Activated CD8-positive, alpha-beta memory T cell treated with anti-CD3 and anti-CD28 coated beads for 36 hours (primary cell): Measurements from ENCODE around the gene OR4D2. TPM values are rescaled to one million over a fixed set of nuclear protein-coding genes. Genes with fewer than 3 reads are reported as not detected.
"Not testable (repeated sequence)": the region's sequence is repeated elsewhere in the genome, so short reads cannot be mapped to it uniquely, and the experiment has no call there.

ENCODE experiments used
- CTCF ChIA-PET: fragments of 350-600 bp; sonication (Branson Sonifier 250); formaldehyde crosslinking; loops from one replicate; lab custom pipeline; 2021; ENCODE audit warnings: antibody characterized with exemption; lab: Charles Lee
- POLR2A ChIA-PET: fragments of 350-600 bp; sonication (Branson Sonifier 250); formaldehyde crosslinking; loops from one replicate; lab custom pipeline; 2021; ENCODE audit warnings: antibody characterized with exemption; lab: Charles Lee
- total RNA-seq, 2 experiments: library from RNA; stranded (reverse); gene quantifications; one replicate each; pipeline ENCODE4 v1.2.3, GENCODE V29; 2021

OR4D2 gene
- not detected for total RNA-seq

GRCh38 chr17:58166682-58167081, at the start of gene OR4D2:
OR4D2 (plus strand) TSS chr17:58166982; CDS start chr17:58169656, 2,674 bp downstream.
- CTCF ChIA-PET = no interaction called here
- POLR2A ChIA-PET = no interaction called here

- CTCF ChIA-PET = no interaction called here
- POLR2A ChIA-PET = no interaction called here
Measured at GRCh38 chr17:58117382-58117781, 49.4 kb upstream of the OR4D2 start.

DNA sequence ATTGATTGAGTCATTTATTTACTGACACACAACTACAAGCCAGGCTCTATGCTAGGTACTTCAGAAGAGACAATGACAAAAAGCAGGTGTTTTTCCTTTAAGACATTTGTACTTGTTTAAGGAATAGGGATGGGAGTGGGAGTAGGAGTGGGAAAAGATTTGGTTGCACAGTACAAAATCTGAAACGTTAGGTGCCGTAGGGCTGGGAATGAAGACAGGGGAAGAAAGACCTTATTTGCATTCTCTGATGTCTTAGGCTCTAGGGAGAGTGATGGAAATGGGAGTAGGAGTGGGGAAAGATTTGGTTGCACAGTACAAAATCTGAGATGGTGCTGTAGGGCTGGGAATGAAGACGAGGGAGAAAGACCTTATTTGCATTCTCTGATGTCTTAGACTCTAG, 47.3 kb upstream of the OR4D2 start:
- POLR2A ChIA-PET = no interaction called here
- CTCF ChIA-PET = interaction anchor here (1.1 kb wide), 1 partner anchor 10 kb away, joined by 3 read pairs; no protein-coding TSS in a partner anchor

- ChIA-PET POLR2A (no interaction called here), CTCF (interaction anchor here (1.1 to 1.3 kb wide), 2 partner anchors 10 to 19 kb away, joined by 3 read pairs; no protein-coding TSS in a partner anchor)
Measured at GRCh38 chr17:58120195-58120822, 46.5 kb upstream of the OR4D2 start.

GRCh38 chr17:58121925-58122324, 44.9 kb upstream of the OR4D2 start:
- CTCF ChIA-PET = interaction anchor here (0.6 to 1.5 kb wide), 3 partner anchors 21 to 304 kb away, joined by 3 to 6 read pairs (median 3); no protein-coding TSS in a partner anchor

DNA sequence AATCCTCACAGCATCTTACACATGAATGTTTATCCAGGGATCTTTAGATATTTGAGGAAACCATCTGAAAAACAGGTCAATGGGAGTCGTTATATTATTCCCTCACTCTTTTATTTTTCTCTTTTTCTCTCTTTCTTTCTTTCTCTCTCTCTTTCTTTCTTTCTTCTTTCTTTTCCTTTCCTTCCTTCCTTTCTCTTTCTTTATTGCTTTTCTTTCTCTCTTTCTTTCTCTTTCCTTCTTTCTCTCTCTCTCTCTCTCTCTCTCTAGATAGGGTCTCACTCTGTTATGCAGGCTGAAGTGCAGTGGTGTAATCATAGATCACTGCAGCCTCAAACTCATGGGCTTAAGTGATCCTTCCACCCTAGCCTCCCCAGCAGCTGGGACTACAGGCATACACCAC, 38.9 kb upstream of the OR4D2 start:
- CTCF ChIA-PET = no interaction called here
- POLR2A ChIA-PET = no interaction called here

More at GRCh38 chr17:58121925-58122324, 44.9 kb upstream of the OR4D2 start:
- POLR2A ChIA-PET = no interaction called here

- POLR2A ChIA-PET, CTCF ChIA-PET: not testable (repeated sequence)
Measured at GRCh38 chr17:58132697-58133096, 34.1 kb upstream of the OR4D2 start.

GRCh38 chr17:58136669-58137279, 30.0 kb upstream of the OR4D2 start:
- ChIA-PET POLR2A (no interaction called here), CTCF (no interaction called here)

DNA sequence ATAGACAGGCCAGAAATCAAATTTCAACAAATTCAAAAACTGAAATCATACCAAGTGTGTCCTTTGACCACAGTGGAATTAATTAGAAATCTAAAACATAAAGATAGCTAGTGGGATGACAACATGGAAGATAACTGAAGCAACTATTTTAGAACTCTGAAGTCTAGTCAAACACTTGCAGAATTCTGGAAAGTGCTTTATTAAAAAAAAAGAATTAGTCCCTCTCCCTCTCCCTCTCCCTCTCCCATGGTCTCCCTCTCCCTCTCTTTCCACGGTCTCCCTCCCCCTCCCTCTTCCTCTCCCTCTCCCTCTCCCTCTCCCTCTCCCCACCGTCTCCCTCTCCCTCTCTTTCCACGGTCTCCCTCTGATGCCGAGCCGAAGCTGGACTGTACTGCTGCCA, 25.3 kb upstream of the OR4D2 start:
- CTCF ChIA-PET = no interaction called here

DNA sequence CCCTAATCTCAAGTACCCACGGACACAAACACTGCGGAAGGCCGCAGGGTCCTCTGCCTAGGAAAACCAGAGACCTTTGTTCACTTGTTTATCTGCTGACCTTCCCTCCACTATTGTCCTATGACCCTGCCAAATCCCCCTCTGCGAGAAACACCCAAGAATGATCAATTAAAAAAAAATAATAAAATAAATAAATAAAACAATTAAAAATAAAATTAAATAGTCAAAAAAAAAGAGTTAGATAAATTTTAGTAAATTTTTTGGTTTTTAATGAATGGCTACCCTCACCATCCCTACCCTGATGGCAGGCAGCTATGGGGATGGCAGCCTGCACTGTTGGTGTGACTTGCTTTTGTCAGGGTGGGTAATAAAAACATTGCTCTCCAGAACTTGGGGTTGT, 23.4 kb upstream of the OR4D2 start:
- CTCF ChIA-PET, POLR2A ChIA-PET: not testable (repeated sequence)

More for the DNA sequence above, 25.3 kb upstream of the OR4D2 start:
- POLR2A ChIA-PET = no interaction called here

GRCh38 chr17:58144801-58145200, 22.0 kb upstream of the OR4D2 start:
- ChIA-PET CTCF (no interaction called here), POLR2A (no interaction called here)

- POLR2A ChIA-PET = no interaction called here
- CTCF ChIA-PET = interaction anchor here (0.6 kb wide), 1 partner anchor 1103 kb away, joined by 4 read pairs; no protein-coding TSS in a partner anchor
Measured at GRCh38 chr17:58147930-58148434, 18.8 kb upstream of the OR4D2 start, which contains the start of gene OR4D1. OR4D1 (plus strand) TSS chr17:58148384; CDS start chr17:58155154, 6,770 bp downstream.

- CTCF ChIA-PET = interaction anchor here (0.6 kb wide), 1 partner anchor 1102 kb away, joined by 4 read pairs; no protein-coding TSS in a partner anchor
- POLR2A ChIA-PET = no interaction called here
Measured at GRCh38 chr17:58148609-58149008, 18.2 kb upstream of the OR4D2 start.

- ChIA-PET CTCF (interaction anchor here (1.2 kb wide), 2 partner anchors 20 to 21 kb away, joined by 3 read pairs; no protein-coding TSS in a partner anchor), POLR2A (no interaction called here)
Measured at GRCh38 chr17:58150394-58150793, 16.4 kb upstream of the OR4D2 start.

DNA sequence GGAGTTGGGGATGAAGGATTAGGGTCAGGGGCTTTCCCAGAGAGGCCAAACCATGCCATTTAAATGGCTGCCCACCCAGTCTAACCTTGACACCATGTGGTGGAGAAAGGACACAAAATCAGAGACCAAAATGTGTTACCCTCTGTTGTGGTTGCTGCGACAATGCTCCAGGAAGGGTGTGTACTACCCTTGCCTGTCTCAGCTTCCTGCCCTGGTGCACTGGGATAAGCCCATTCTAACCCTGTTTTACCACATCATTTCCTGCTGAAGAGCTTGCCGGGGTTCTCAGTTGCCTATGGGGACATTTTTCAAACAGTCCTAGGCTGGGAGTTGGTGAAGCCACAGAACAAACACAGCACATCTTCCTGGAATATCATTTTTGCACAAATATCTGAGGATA, 13.7 kb upstream of the OR4D2 start:
- ChIA-PET CTCF (interaction anchor here (1.4 kb wide), 1 partner anchor 12 kb away, joined by 5 read pairs; no protein-coding TSS in a partner anchor), POLR2A (interaction anchor here (0.6 kb wide), 1 partner anchor 179 kb away, joined by 3 read pairs; no protein-coding TSS in a partner anchor)

DNA sequence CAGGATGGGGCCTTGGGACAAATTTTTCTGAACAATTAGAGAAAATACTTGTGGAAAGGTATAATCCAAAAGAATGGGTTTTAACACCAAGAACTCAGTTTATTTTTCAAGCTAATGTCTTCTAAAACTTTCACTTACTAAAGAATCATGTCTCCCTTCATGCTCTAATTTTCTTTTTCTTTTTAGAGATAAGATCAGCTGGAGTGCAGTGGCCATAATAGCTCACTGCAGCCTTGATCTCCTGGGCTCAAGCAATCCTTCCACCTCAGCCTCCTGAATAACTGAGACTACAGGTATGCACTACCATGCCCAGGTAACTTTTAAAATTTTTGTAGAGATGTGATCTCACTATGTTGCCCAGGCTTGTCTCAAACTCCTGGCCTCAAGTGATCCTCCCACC, 13.1 kb upstream of the OR4D2 start:
- POLR2A ChIA-PET = no interaction called here
- CTCF ChIA-PET = interaction anchor here (1.4 to 1.8 kb wide), 2 partner anchors 12 to 41 kb away, joined by 4 to 5 read pairs; no protein-coding TSS in a partner anchor

DNA sequence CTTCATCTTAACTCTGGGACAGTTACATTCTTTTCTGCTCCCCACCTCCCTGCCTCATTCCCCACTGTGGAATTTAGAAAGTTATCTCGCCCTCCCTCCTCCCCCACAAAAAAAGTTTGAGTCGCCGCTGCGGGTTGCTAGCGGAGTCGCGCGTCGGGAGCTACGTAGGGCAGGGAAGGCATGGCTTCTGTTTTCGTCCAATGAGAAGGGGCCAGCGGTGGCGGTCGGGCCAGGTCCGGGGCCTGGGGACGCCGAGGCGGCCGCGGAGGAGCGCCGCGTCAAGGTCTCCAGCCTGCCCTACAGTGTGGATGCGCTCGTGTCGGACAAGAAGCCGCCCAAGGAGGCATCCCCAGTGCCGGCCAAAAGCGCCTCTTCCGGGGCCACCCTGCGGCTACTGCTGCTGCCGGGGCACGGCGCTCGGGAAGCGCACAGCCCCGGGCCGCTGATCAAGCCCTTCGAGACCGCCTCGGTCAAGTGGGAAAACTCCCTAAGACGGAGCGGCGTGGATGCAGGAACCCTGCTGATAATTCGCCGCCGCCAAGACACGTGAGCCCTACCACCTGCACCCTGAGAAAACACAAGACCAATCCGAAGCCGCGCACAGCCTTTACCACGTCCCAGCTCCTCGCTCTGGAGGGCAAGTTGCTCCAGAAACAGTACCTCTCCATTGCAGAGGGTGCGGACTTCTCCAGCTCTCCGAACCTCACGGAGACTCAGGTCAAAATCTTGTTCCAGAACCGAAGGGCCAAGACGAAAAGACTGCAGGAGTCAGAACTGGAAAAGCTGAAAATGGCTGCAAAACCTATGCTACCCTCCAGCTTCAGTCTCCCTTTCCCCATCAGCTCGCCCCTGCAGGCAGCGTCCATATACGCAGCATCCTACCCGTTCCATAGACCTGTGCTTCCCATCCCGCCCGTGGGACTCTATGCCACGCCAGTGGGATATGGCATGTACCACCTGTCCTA, 9.7 kb upstream of the OR4D2 start:
- ChIA-PET CTCF (interaction anchor here (0.9 to 1.0 kb wide), 2 partner anchors 15 to 34 kb away, joined by 3 read pairs; no protein-coding TSS in a partner anchor), POLR2A (interaction anchor here (1.2 kb wide), 1 partner anchor 62 kb away, joined by 4 read pairs; no protein-coding TSS in a partner anchor)

GRCh38 chr17:58158181-58158580, 8.6 kb upstream of the OR4D2 start:
- ChIA-PET CTCF (no interaction called here), POLR2A (no interaction called here)

GRCh38 chr17:58161566-58161965, 5.2 kb upstream of the OR4D2 start:
- ChIA-PET POLR2A (no interaction called here), CTCF (no interaction called here)
